Measurements from ENCODE around the gene FAM184A.

FAM184A gene

DNA sequence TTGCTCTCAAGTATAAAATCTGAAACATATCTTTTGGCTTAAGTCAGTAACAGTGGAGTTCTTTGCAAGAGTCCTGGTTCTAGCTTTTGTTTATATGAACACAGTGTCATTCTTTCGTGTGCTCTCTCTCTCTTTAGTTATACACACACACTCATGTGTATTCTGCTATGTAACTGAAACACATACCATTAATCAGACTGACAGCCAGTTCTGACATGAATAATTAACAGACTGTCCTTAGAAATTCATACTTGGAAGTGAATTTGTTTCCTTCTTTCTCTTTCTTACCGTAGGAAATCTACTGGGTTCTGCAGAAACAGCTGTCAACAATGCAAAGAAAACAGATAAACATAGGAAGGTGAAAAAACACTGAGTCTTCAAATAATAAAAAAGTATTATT is 146.0 kb downstream of the FAM184A start:
- no peak for DNase-seq (ENCODE audit: low spot score)
- Mint-ChIP-seq H3K27ac (no peak overlapping the region), H3K9me3 (peaks cover 4% of the 10 kb centered on the region), H3K4me3 (no peak overlapping the region), H3K4me1 (ENCODE audit: low read depth) (peaks cover 25% of the 10 kb centered on the region), H3K36me3 (ENCODE audit: low read depth) (peaks cover 20% of the 10 kb centered on the region), H3K27me3 (ENCODE audit: low read depth) (no peaks in the 10 kb centered on the region)

DNA sequence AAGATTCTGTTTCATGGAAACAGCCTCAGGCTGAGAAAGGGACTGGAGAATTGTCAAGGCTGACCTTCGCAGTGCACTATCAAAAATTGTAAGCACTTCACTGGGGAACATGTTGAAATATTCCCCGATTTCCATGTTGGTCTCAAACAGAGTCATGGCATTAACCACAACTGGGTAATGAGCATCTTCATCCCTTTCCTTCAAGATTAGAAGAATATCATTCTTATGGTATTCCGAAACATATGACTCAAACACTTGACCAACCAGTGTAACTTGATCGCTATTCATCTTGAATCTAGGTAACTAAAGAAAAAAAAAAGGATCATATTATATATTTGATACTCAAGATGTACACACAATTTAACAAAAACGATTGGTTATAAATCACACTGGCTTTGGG is 147.0 kb downstream of the FAM184A start:
- Mint-ChIP-seq H3K27me3 (ENCODE audit: low read depth) (no peaks in the 10 kb centered on the region), H3K4me1 (ENCODE audit: low read depth) (peaks cover 21% of the 10 kb centered on the region), H3K4me3 (no peak overlapping the region), H3K9me3 (no peaks in the 10 kb centered on the region), H3K36me3 (ENCODE audit: low read depth) (peaks cover 19% of the 10 kb centered on the region), H3K27ac (no peak overlapping the region)
- DNase-seq (ENCODE audit: low spot score), result no peak

GRCh38 chr6:118930680-118931079 is 147.8 kb downstream of the FAM184A start:
- no peak overlapping the region for H3K27ac Mint-ChIP-seq
- no peaks in the 10 kb centered on the region for H3K27me3 Mint-ChIP-seq (ENCODE audit: low read depth)
- peaks cover 18% of the 10 kb centered on the region for H3K4me1 Mint-ChIP-seq (ENCODE audit: low read depth)
- H3K4me3 Mint-ChIP-seq, result no peak overlapping the region
- H3K9me3 Mint-ChIP-seq, result no peaks in the 10 kb centered on the region
- H3K36me3 Mint-ChIP-seq (ENCODE audit: low read depth), result peaks cover 22% of the 10 kb centered on the region
- no peak for DNase-seq (ENCODE audit: low spot score)

DNA sequence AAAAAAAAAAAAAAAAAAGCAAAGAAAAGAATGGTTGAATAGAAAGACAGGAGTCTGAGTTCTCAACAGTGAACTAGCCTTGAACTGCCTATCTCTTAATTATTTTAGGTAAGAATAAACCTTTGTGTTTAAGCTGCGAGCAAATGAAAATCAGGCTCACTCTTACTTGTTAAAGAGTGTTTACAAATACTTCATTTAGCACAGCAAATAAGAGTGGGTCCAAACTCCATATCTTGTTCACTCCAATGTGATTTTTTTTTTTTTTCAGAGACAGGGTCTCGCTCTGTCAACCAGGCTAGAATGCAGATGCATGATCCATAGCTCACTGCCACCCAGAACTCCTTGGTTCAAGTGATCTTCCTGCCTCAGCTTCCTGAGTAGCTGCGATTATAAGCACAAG is 155.4 kb downstream of the FAM184A start:
- H3K4me3 Mint-ChIP-seq, result no peak overlapping the region
- no peaks in the 10 kb centered on the region for H3K27me3 Mint-ChIP-seq (ENCODE audit: low read depth)
- no peak overlapping the region for H3K27ac Mint-ChIP-seq
- no peak for DNase-seq (ENCODE audit: low spot score)
- H3K9me3 Mint-ChIP-seq, result no peaks in the 10 kb centered on the region
- H3K36me3 Mint-ChIP-seq (ENCODE audit: low read depth), result peaks cover 48% of the 10 kb centered on the region
- H3K4me1 Mint-ChIP-seq (ENCODE audit: low read depth), result no peaks in the 10 kb centered on the region

DNA sequence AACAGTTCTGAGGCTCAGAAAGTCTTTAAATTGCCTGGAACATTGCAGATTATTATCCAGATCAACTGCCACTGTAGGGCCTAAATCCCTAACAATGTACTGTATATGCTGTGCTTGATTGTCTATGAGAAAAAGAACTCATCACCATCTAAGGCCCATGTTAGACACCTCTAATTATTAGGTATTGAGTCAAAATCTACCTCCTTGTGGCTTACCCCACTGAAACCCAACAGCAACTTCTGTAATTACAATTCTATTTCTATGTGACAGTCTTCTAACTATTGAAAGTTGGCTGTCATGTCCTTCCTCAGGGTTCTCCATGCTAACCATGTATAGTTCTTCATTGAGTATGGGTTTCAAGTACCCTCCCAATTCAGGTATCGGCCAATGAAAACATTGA is 157.4 kb downstream of the FAM184A start:
- DNase-seq (ENCODE audit: low spot score), result no peak
- H3K36me3 Mint-ChIP-seq (ENCODE audit: low read depth), result peaks cover 39% of the 10 kb centered on the region
- H3K9me3 Mint-ChIP-seq, result no peaks in the 10 kb centered on the region
- no peak overlapping the region for H3K27ac Mint-ChIP-seq
- H3K4me3 Mint-ChIP-seq, result no peak overlapping the region
- H3K27me3 Mint-ChIP-seq (ENCODE audit: low read depth), result no peaks in the 10 kb centered on the region
- no peaks in the 10 kb centered on the region for H3K4me1 Mint-ChIP-seq (ENCODE audit: low read depth)

GRCh38 chr6:118918329-118918725 is 160.1 kb downstream of the FAM184A start:
- no peak for DNase-seq (ENCODE audit: low spot score)
- H3K9me3 Mint-ChIP-seq, result no peaks in the 10 kb centered on the region
- H3K4me1 Mint-ChIP-seq (ENCODE audit: low read depth), result no peaks in the 10 kb centered on the region
- H3K27me3 Mint-ChIP-seq (ENCODE audit: low read depth), result no peaks in the 10 kb centered on the region
- H3K27ac Mint-ChIP-seq, result no peak overlapping the region
- H3K36me3 Mint-ChIP-seq (ENCODE audit: low read depth), result peaks cover 42% of the 10 kb centered on the region
- no peak overlapping the region for H3K4me3 Mint-ChIP-seq

- Mint-ChIP-seq H3K36me3 (ENCODE audit: low read depth) (peaks cover 47% of the 10 kb centered on the region), H3K4me1 (ENCODE audit: low read depth) (peaks cover 3% of the 10 kb centered on the region), H3K9me3 (no peaks in the 10 kb centered on the region), H3K27ac (no peak overlapping the region), H3K27me3 (ENCODE audit: low read depth) (no peaks in the 10 kb centered on the region), H3K4me3 (no peak overlapping the region)
- DNase-seq (ENCODE audit: low spot score), result no peak
Observed at GRCh38 chr6:118917546-118918328, 160.7 kb downstream of the FAM184A start.

DNA sequence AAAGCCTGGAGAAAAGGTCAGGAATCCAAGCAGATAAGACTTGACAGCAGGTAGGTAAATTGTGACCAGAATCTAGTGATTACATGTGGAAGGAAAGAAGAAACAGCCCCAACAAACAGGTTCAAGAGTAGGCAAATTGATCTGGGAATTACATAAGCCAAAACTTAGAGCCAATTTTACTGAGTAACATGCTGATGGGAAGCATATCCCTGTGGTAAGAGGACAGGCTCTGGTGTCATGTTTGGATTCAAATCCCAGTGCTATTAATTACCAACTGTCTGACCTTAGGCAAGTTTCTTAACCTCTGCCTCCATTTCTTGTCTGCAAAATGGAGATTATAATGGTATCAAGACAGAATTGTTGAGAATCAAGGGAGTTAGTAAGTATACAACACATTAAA is 163.9 kb downstream of the FAM184A start:
- Mint-ChIP-seq H3K9me3 (no peaks in the 10 kb centered on the region), H3K36me3 (ENCODE audit: low read depth) (peaks cover 46% of the 10 kb centered on the region), H3K27ac (no peak overlapping the region), H3K4me3 (no peak overlapping the region), H3K27me3 (ENCODE audit: low read depth) (no peaks in the 10 kb centered on the region), H3K4me1 (ENCODE audit: low read depth) (peaks cover 3% of the 10 kb centered on the region)
- DNase-seq (ENCODE audit: low spot score), result no peak

GRCh38 chr6:118913161-118913560 is 165.3 kb downstream of the FAM184A start:
- Mint-ChIP-seq H3K4me1 (ENCODE audit: low read depth) (peaks cover 5% of the 10 kb centered on the region), H3K27ac (no peak overlapping the region), H3K4me3 (no peak overlapping the region), H3K36me3 (ENCODE audit: low read depth) (peaks cover 46% of the 10 kb centered on the region), H3K27me3 (ENCODE audit: low read depth) (no peaks in the 10 kb centered on the region), H3K9me3 (no peaks in the 10 kb centered on the region)
- DNase-seq (ENCODE audit: low spot score), result no peak

GRCh38 chr6:118912646-118913045 is 165.8 kb downstream of the FAM184A start:
- Mint-ChIP-seq H3K4me1 (ENCODE audit: low read depth) (peaks cover 5% of the 10 kb centered on the region), H3K36me3 (ENCODE audit: low read depth) (peaks cover 49% of the 10 kb centered on the region), H3K4me3 (no peak overlapping the region), H3K27ac (no peak overlapping the region), H3K9me3 (no peaks in the 10 kb centered on the region), H3K27me3 (ENCODE audit: low read depth) (no peaks in the 10 kb centered on the region)
- DNase-seq (ENCODE audit: low spot score), result no peak

Data from T-helper 2 cell treated with Interferon-gamma antibody and Interleukin-4, amounts not matched to agents 5 μg/mL and 100 μg/mL, for 36 hours (primary cell).